CD14-positive monocyte (primary cell): ENCODE data around the gene TMC3. TPM values are rescaled to one million over a fixed set of nuclear protein-coding genes. Genes with fewer than 3 reads are reported as not detected.

Source experiments
- DNase-seq, 3 donors: peaks; one replicate each; pipeline ENCODE4 v3.0.0-alpha.2; 2011 to 2022
- H2AFZ ChIP-seq: 2 replicates; pipeline ENCODE4 v1.6.0; 2012; ENCODE audit warnings: mild to moderate bottlenecking, low read depth, low read length, inconsistent platforms; ENCODE audit not compliant: insufficient read depth, poor library complexity, severe bottlenecking
- H3K27ac ChIP-seq, 2 donors: 1 replicate in 1 of 2; 2 replicates in 1 of 2; pipeline ENCODE4 v1.5.1; 2012 to 2013; ENCODE audit warnings: low read length in 2 of 2, control low read depth in 1 of 2, inconsistent platforms in 1 of 2, low read depth in 1 of 2, mild to moderate bottlenecking in 1 of 2
- H3K27me3 ChIP-seq, 2 donors: one replicate each; pipeline versions ENCODE4 v1.6.0 to v1.6.1; 2011 to 2013; ENCODE audit warnings: low read length in 2 of 2; ENCODE audit not compliant: control insufficient read depth in 2 of 2, insufficient read depth in 2 of 2
- H3K36me3 ChIP-seq, 2 donors: replicated peaks in 1 of 2; 1 replicate in 1 of 2; 2 replicates in 1 of 2; pipeline versions ENCODE4 v1.5.1 to v1.6.1; 2012 to 2013; ENCODE audit warnings: low read length in 2 of 2, control low read depth in 1 of 2, inconsistent platforms in 1 of 2, mild to moderate bottlenecking in 1 of 2; ENCODE audit not compliant: insufficient read depth in 2 of 2, control insufficient read depth in 1 of 2
- H3K4me1 ChIP-seq, 2 donors: 1 replicate in 1 of 2; 2 replicates in 1 of 2; pipeline versions ENCODE4 v1.5.1 to v1.6.1; 2012 to 2013; ENCODE audit warnings: low read length in 2 of 2, control low read depth in 1 of 2, inconsistent platforms in 1 of 2, mild to moderate bottlenecking in 1 of 2, moderate library complexity in 1 of 2; ENCODE audit not compliant: insufficient read depth in 2 of 2, control insufficient read depth in 1 of 2
- H3K4me2 ChIP-seq: replicated peaks from 2 replicates; pipeline ENCODE3; 2012; ENCODE audit warnings: low read length, moderate library complexity, mild to moderate bottlenecking; ENCODE audit not compliant: poor library complexity, severe bottlenecking; ENCODE audit errors: extremely low read depth
- H3K4me3 ChIP-seq, 3 experiments: fragments of 200-600 bp in 1 of 3; sonication (generic) in 1 of 3; replicated peaks in 1 of 3; 1 replicate in 2 of 3; 2 replicates in 1 of 3; pipeline ENCODE4 v1.5.1; 2011 to 2013; ENCODE audit warnings: low read length in 3 of 3, mild to moderate bottlenecking in 3 of 3, control low read depth in 2 of 3, low read depth in 2 of 3, inconsistent platforms in 1 of 3, moderate library complexity in 1 of 3
- H3K79me2 ChIP-seq: 2 replicates; pipeline ENCODE4 v1.6.0; 2012; ENCODE audit warnings: mild to moderate bottlenecking, control low read depth, inconsistent platforms, low read length, moderate library complexity; ENCODE audit not compliant: insufficient read depth
- H3K9ac ChIP-seq: 2 replicates; pipeline ENCODE4 v1.6.0; 2017; ENCODE audit warnings: low read length, mild to moderate bottlenecking; ENCODE audit not compliant: insufficient read depth, poor library complexity, severe bottlenecking
- H3K9me3 ChIP-seq, 2 donors: replicated peaks in 1 of 2; 1 replicate in 1 of 2; 2 replicates in 1 of 2; pipeline versions ENCODE4 v1.5.1 to v1.6.1; 2012 to 2013; ENCODE audit warnings: low read length in 2 of 2, control low read depth in 1 of 2; ENCODE audit not compliant: control insufficient read depth in 1 of 2, insufficient read depth in 1 of 2
- H4K20me1 ChIP-seq: 2 replicates; pipeline ENCODE4 v1.6.0; 2012; ENCODE audit warnings: mild to moderate bottlenecking, low read length, control low read depth, moderate library complexity; ENCODE audit not compliant: insufficient read depth
- H3K27ac Mint-ChIP-seq, 7 donors: one replicate each; pipeline ENCODE4 v1.8.0; 2020; ENCODE audit warnings: mild to moderate bottlenecking in 7 of 7, mixed read lengths in 7 of 7, moderate library complexity in 6 of 7, inconsistent platforms in 2 of 7
- H3K27me3 Mint-ChIP-seq, 3 donors: one replicate each; pipeline ENCODE4 v1.8.0; 2021 to 2022; ENCODE audit warnings: low read depth in 3 of 3, mild to moderate bottlenecking in 3 of 3, mixed read lengths in 3 of 3, moderate library complexity in 3 of 3, inconsistent platforms in 1 of 3
- H3K36me3 Mint-ChIP-seq, 2 donors: one replicate each; pipeline ENCODE4 v1.8.0; 2020; ENCODE audit warnings: mixed read lengths in 2 of 2, inconsistent platforms in 1 of 2, mild to moderate bottlenecking in 1 of 2
- H3K4me1 Mint-ChIP-seq: one replicate; pipeline ENCODE4 v1.8.0; 2020; ENCODE audit warnings: mild to moderate bottlenecking, mixed read lengths
- H3K4me3 Mint-ChIP-seq, 2 donors: one replicate each; pipeline ENCODE4 v1.8.0; 2020; ENCODE audit warnings: mild to moderate bottlenecking in 2 of 2, mixed read lengths in 2 of 2, moderate library complexity in 1 of 2
- H3K9me3 Mint-ChIP-seq, 7 donors: one replicate each; pipeline ENCODE4 v1.8.0; 2020 to 2022; ENCODE audit warnings: mixed read lengths in 7 of 7, mild to moderate bottlenecking in 6 of 7, moderate library complexity in 6 of 7, inconsistent platforms in 2 of 7
- WGBS: methylation state at CpG from one replicate; pipeline ENCODE4 v1.1.5; 2013; ENCODE audit warnings: missing lambda C conversion rate; ENCODE audit not compliant: insufficient coverage; 5-methylcytosine and 5-hydroxymethylcytosine counted together
- intact Hi-C, 2 donors: fragments of 100-400 bp; cut with micrococcal nuclease; formaldehyde crosslinking; loops; one replicate each; pipeline versions ENCODE4 v1.15.0 to v1.15.1; 2023
- polyA plus RNA-seq, 3 donors: library from polyadenylated mRNA; depleted of rRNA in 1 of 3; unstranded in 2 of 3; stranded (reverse) in 1 of 3; fragments of 300-500 nt in 2 of 3; fragments of >200 nt in 1 of 3; fragmentation: Illumina TruSeq in 2 of 3; gene quantifications; 1 replicate in 2 of 3; 2 replicates in 1 of 3; pipeline ENCODE4 v1.2.3, GENCODE V29; 2012 to 2021
- TF ChIP-seq, protein P1 (sequence below): fragments of 200-600 bp; IDR thresholded peaks from one replicate; pipeline ENCODE4 v1.8.0; 2022; ENCODE audit warnings: antibody characterized with exemption, mild to moderate bottlenecking

The TMC3 gene
- polyA plus RNA-seq, 3 donors, result not detected

DNA sequence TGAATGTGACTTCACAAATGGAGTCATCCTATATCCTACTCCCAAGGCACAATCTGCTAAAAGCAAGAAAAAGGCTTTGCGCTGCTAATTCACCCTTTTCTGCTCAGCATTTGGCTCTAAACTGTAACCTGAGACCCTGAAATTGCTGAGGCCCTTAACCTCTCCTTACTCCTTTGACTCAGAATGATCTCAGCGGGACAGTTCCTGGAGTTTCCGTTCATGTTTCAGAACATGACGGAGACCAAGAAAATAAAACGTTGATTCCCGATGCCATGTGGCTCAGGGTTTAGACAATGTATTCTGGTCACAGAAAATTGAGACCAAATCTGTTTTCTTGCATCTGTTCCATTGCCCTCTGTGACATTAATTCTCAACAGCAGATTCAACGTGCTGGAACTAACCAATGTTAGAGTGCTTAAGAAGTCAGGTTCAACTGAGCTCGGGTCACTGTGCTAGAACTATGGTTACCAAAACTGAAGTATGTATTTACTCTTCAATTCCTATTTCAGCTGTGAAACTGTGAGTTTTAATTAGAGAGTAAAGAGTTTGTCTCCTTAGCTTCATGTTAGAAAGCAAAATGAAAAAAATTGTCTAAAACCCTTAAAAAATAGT is 45.4 kb upstream of the TMC3 start:
- peaks cover 5% of the 10 kb centered on the region for H3K4me1 Mint-ChIP-seq
- H3K27me3 Mint-ChIP-seq, result peaks cover 0 to 9% (median 0%) of the 10 kb centered on the region in 3 donors
- H3K4me2 ChIP-seq, result no peak overlapping the region
- H4K20me1 ChIP-seq, result no peaks in the 10 kb centered on the region
- TF ChIP-seq, protein P1, sequence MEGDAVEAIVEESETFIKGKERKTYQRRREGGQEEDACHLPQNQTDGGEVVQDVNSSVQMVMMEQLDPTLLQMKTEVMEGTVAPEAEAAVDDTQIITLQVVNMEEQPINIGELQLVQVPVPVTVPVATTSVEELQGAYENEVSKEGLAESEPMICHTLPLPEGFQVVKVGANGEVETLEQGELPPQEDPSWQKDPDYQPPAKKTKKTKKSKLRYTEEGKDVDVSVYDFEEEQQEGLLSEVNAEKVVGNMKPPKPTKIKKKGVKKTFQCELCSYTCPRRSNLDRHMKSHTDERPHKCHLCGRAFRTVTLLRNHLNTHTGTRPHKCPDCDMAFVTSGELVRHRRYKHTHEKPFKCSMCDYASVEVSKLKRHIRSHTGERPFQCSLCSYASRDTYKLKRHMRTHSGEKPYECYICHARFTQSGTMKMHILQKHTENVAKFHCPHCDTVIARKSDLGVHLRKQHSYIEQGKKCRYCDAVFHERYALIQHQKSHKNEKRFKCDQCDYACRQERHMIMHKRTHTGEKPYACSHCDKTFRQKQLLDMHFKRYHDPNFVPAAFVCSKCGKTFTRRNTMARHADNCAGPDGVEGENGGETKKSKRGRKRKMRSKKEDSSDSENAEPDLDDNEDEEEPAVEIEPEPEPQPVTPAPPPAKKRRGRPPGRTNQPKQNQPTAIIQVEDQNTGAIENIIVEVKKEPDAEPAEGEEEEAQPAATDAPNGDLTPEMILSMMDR, result no peak
- no peaks in the 10 kb centered on the region for H3K9me3 ChIP-seq
- peaks cover 0 to 1% (median 0%) of the 10 kb centered on the region in 7 donors for H3K9me3 Mint-ChIP-seq
- intact Hi-C loops, result no loop called here
- WGBS, result 92% methylated on average over 7 of the region's 8 CpGs
- no peaks in the 10 kb centered on the region for H3K36me3 Mint-ChIP-seq
- no peak for DNase-seq
- H3K9ac ChIP-seq, result no peak overlapping the region
- H3K27ac Mint-ChIP-seq, result no peak overlapping the region
- no peaks in the 10 kb centered on the region for H3K79me2 ChIP-seq
- no peak overlapping the region for H3K4me3 ChIP-seq
- H3K27me3 ChIP-seq, result no peaks in the 10 kb centered on the region
- no peak overlapping the region for H2AFZ ChIP-seq
- H3K27ac ChIP-seq, result no peak overlapping the region
- H3K36me3 ChIP-seq, result no peaks in the 10 kb centered on the region
- no peak overlapping the region for H3K4me3 Mint-ChIP-seq
- H3K4me1 ChIP-seq, result peaks cover 0 to 3% of the 10 kb centered on the region in 2 donors

DNA sequence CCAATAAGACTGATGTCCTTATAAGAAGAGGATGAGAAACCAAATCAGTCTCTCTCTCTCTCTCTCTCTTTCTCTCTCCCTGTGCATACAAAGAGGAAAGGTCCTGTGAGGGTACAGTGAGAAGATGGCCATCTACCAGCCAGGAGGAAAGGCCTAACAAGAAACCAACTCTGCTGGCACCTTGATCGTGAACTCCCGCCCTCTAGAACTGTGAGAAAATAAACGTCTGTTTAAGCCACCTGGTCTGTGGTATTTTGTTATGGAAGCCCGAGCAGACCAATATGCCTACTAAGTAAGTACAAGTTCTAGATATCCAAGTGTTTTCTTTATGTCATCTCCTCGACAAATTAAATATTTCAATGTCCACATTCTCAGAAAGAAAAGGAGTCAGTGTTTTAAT is 44.9 kb upstream of the TMC3 start:
- Mint-ChIP-seq H3K27ac (no peak overlapping the region), H3K4me3 (no peak overlapping the region), H3K27me3 (peaks cover 0 to 9% (median 0%) of the 10 kb centered on the region in 3 donors), H3K9me3 (peaks cover 2 to 6% (median 3%) of the 10 kb centered on the region in 7 donors), H3K4me1 (peaks cover 9% of the 10 kb centered on the region), H3K36me3 (no peaks in the 10 kb centered on the region)
- no peak for DNase-seq
- H3K36me3 ChIP-seq, result no peaks in the 10 kb centered on the region
- no peak overlapping the region for H2AFZ ChIP-seq
- no CpG with 5 or more reads among the region's 5 CpGs for WGBS
- intact Hi-C loops, result no loop called here
- H4K20me1 ChIP-seq, result no peaks in the 10 kb centered on the region
- no peaks in the 10 kb centered on the region for H3K79me2 ChIP-seq
- no peak overlapping the region for H3K4me3 ChIP-seq
- no peaks in the 10 kb centered on the region for H3K27me3 ChIP-seq
- TF ChIP-seq, protein P1, result no peak
- H3K27ac ChIP-seq, result no peak overlapping the region
- H3K4me1 ChIP-seq, result peaks cover 0 to 3% of the 10 kb centered on the region in 2 donors
- H3K4me2 ChIP-seq, result no peak overlapping the region
- no peaks in the 10 kb centered on the region for H3K9me3 ChIP-seq
- no peak overlapping the region for H3K9ac ChIP-seq
